ENCODE data around the gene RAC2.

The RAC2 gene

DNA sequence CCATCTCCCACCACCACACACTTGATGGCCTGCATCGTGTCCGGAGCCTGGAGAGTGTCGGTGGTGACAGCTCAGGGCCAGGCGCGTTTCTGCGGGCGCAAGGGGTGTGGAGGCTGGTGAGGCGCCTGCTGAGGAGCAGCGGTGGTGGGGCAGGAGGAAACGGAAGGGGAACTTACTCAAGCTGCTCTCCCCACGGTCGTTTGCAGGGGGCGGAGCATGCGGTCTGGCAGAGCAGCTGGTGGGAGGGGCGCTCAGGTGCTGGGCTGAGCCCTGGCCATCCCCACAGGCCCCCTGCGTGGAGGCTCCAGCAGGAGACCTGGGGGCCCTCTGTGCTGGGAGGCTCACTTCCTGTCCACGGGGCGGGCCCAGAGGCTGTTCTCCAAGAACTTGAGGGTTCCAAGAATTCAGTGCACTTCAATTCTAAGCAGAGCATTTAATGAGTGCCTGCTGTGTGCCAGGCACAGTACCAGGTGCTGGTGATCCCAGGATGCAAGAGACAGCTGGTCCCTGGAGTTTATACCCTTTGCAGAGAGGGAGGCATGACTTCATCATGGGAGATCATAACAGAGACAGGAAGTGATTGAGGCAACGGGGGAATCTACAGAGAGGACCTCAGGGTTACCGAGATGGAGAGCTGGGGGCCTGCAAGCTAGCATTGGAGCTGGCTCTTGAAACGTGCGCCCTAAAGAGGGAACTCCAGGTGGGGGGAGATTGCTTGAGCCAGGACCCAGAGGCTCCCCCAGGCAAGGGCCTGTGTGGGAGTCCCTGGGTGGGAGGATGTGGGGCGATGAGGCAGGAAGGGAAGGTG is at the start of gene RAC2:
Gene RAC2, minus strand, starts transcription at position 156 of the 808 bp plus-strand sequence. Its CDS starts 121 bp downstream, at position 35.
- DNase-seq (ENCODE audit: low spot score): peak; percentile 76

DNA sequence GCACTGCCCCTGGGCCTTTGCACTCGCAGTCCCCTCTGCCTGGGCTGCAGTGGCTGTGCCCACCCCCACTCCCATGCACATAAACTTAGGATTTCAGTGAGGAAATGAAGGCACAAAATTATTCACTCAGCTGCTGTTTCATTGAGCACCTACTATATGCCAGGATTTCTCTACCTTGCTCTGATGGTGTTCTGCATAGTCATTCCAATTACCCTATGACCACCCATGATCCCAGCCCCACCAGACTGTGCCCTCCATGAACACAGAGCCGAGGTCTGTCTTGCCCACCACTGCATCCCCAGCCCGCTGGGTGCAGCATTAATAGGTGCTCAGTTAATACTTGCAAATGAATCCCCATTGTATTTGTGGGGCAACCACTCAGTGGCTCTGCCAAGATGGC is 49.1 kb upstream of the RAC2 start:
- DNase-seq (ENCODE audit: low spot score): no peak

DNA sequence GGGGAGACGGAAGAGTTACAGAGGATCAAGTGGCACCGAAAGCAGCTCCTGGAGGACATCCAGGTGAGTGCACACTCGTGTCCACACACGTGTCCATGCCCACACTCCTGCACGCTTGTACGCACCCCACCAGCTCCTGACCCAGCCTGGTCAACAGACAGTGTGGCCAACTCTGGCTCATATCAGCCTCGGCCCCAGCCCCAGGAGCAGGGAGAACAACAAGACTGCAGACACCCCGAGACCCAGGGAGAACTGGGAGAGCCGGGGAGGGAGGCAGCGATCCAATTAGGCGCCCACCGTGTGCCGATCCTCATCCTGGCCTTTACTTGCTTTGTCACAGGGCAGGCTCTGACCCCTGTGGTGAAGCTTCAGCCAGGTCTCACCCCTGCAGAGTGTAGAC is 48.6 kb upstream of the RAC2 start:
- DNase-seq (ENCODE audit: low spot score): no peak

DNA sequence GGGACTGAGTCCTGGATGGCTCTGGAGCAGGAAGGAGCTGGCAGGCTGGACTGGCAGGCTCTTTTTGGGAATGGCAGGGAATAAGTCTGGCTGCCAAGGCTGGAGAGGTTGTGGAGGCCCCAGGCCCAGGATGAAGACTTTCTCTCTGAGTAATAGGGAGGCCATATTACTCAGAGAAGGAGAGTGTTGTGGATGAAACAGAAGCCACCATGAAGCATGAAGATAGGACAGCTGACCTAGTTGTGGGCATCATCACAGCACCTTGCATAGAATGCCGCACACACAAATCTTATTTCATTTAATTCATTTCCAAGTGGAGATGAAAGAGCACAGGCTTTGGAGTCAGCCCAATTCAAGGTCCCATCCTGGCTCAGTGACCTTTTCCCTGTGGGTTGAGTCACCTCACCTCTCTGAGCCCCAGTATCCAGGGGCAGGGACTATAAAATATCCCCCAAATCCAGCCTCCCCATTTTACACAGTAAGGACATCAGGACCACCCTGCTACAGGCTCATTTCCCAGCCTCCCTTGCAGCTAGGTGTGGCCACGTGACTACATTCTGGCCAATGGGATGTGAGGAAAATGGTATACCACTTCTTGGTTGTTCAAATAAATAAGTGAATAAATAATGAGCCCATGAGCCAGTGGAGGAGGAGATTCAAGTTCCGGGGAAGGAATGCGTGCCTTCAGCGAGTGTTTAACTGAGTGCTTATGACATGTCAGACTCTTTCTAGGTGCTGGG is 47.7 kb upstream of the RAC2 start:
- no peak for DNase-seq (ENCODE audit: low spot score)

DNA sequence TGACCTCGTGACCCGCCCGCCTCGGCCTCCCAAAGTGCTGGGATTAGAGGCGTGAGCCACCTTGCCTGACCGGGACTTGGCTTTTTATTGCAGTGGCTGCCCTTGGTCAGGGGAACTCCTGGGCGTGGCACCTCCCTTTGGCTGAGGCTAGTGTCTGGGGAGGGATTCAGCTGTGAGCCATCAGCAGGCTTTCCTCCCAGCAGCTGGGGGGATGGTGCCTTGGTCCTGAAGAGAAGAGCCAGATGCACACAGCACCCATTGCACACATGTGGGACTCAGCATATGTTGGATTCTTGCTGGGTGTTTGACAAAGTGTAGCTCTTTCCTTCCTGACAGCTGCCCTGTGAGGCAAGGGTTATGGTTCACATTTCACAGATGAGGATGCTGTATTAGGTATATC is 46.7 kb upstream of the RAC2 start:
- no peak for DNase-seq (ENCODE audit: low spot score)

DNA sequence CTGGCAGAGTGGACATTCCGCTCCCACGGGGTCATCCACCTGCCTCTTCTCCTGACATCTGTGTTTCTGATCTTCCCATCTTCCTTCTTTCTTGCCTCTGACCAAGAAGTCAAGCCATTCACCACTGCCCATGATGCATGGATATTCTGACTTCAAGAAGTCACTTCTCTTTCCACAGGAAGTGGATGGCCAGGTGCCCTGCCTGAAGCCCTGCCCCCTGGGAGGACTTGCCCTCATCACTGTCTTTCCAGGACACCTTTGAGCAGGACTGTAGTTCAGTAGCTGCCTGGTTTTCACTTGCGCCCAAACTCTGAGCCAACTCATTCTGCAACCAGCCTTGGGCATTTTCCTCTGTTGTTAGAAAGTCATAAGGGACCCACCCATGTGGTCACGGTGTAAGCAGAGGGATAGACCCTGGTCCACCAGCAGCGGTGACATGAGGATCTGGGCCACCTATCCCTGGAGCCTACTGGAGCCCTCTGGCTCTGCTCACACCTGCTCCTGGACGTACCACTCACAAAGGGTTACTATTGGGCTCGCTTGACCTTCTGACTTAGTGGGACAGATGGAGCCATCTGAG is 45.2 kb upstream of the RAC2 start:
- DNase-seq (ENCODE audit: low spot score): no peak

DNA sequence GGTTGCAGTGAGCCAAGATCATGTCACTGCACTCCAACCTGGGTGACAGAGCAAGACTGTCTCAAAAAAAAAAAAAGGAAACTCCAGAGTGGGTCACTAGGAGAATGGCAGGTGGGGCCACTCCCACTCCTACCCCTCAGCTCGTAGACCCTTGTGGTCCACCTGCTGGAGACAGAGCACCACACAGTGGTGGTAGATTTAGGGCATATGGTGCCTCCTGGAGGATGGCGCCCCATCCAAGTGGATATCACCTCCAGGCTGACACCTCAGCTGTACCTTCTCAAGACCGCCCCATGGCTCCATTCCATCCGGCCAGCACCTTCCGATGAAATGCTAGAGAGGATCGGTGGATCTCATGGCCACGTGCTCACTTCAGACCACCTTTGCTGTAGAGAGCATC is 44.5 kb upstream of the RAC2 start:
- no peak for DNase-seq (ENCODE audit: low spot score)

DNA sequence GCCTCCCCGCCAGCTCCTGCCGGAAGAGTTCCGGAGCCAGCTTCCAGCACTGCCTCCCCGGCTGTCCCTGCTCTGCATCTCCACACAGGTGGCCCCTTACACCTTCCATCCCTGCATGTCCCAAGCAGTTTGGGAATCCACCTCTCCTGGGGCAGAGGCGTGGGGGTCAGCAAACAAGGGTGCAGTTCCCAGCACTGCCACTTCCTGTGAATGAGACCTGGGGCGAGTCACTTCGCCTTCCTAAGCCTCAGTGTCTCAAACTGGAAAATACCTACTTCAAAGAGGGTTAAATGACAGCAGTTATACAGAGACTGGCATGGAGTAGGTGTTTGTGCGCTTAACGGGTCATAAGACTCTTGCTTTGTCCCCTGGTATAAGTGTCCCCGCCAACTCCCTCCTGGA is 43.5 kb upstream of the RAC2 start:
- DNase-seq (ENCODE audit: low spot score): no peak

DNA sequence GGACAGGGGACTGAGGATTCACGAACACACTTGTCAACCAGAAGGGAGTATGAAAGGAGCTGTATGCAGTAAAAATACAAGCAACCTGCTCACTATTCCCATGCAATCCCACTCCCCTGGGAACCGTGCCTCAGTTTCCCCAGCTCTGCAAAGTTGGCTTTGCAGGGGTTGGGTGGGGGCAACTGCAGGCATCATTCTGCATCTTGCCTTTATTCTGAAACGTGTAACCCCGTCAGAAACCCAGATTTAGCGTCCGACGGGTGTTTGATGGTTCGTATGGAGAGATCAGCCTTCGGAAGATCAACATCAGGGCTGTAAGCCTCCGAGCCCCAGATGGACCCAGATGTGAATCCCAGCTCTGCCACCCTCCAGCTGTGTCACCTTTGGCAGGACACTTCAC is 41.9 kb upstream of the RAC2 start:
- no peak for DNase-seq (ENCODE audit: low spot score)

DNA sequence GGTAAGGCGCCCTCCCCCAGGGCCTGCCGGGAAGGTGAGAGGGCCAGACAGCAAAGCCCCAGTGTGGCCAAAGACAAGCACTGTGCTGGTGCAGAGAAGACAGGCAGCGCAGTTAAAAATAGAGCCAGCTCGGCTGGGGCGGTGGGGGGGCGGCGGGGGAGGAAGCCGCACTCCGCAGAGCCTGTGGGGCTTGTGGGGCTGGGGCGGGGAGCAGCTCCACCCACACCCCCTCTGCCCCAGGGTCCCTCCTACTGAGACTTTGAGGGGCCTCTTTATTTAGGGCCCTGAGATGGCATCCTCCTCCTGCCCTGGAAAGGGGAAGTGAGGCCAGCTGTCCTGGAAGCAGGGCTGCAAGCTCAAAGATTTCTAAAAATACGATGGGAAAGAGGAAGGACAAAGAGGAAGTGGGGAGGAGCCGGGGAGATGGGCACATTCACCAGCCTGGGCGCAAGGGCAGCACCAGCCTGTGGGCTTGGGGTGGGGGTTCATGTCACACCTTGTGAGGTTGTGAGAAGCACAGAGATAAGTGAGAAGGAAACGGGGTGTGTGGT is 40.8 kb upstream of the RAC2 start:
- no peak for DNase-seq (ENCODE audit: low spot score)

DNA sequence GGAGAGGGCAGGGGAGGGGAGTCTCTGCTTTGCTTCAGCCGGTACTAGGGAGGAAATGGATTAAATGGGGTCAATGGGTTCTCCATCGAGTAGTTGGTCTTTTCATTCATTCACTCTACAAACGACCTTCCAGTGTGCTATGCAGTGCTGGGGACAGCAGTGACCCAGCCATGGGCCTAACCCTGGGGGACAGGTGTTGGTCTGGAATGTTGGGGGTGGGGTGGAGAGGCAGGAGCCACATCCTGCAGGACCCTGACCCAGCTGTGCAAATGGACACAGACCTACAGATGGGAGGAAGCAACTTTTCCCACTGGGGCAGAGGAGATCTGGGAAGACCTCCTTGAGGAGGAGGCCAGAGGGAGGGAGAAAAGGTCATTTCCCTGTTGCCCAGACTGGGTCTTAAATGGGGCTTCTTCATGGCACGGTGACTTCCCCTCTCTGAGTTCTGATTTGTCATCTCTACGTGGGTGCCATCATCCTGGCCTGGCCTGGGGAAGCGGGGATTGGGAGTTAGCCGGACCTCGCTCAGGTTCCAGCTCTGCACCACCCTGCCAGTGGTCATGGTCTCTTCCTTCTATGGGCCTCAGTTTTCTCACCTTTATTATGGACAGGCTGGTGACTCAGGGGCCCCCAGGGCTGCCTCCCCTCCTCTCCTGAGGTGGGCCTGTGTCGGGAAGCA is 40.2 kb upstream of the RAC2 start:
- DNase-seq (ENCODE audit: low spot score): no peak

DNA sequence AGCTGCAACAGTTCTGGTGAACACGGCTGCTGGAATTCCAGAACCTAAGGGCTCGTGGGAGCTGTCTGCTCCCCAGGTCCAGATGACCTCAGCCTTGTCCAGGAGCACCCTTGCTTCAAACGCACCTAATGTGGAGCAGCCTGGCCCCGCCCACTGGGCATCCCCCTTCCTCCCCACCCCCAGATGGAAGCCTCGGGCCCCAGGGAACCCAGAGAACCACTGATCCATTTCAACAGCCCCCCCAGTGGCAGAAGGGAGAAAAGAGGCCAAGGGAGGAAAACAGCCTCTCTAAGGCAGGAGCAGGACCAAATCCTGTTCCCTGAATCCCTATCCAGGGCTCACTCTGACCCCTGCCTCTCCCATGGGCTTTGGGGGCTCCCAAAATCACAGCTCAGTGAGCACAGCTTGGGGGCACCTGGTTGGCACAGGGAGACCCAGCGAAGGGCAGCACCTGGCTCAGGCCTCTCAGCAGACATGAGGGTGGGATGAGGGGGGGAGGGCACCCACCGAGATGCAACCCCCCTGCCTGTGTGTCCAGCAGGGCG is 39.4 kb upstream of the RAC2 start:
- peak; percentile 76 for DNase-seq (ENCODE audit: low spot score)

DNA sequence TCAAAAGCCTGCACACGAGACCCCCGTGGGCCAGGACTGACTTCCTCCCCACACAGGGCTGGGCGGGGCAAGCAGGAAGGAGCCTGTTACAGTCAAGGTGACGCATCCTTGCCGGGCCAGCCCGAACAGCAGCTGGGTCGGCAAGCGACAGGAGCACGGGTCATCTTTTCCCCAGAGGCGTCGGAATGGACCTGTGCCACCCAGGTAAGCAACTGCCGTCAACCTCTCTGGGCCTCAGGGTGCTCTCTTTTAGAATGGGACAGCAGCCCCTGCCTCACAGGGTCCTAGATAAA is 38.3 kb upstream of the RAC2 start, which contains the start of gene CYTH4:
Gene CYTH4, plus strand, starts transcription at position 124 of the 293 bp plus-strand sequence. Its CDS starts 62 bp downstream, at position 186.
- DNase-seq (ENCODE audit: low spot score): no peak

DNA sequence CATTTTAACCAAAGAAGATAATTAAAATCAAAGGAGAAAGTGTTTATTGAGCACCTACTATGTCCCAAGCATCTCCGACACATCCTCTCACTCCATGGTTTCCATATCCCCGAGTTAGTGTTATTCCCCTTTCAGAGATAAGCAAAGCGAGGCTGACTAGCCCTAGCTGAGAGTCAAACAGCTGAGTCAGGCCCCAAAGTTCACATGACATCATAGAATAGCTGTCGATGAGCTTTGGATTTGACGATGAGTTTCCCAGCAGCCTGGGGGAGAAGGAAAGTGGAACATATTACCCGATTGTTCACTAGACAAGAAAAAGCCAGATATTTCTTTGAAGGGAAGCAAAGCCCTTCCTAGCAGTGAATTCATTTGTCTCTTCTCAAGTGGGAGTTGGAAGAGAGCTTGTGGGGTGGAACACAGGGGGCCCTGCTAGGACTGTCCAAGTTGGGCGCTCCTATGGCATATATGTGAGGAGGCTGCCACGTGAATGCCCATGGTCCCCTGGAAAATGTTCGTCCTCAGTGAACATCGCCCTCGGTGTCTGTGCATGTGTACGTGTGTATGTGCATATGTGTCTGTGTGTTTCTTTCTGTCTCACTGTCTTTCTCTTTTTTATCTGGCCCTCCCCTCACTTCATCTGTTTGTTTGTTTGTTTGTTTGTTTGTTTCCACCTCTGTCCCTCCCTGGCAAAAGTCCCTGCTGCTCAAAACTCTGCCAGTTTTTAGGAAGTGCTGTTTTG is 37.7 kb upstream of the RAC2 start:
- DNase-seq (ENCODE audit: low spot score): no peak

DNA sequence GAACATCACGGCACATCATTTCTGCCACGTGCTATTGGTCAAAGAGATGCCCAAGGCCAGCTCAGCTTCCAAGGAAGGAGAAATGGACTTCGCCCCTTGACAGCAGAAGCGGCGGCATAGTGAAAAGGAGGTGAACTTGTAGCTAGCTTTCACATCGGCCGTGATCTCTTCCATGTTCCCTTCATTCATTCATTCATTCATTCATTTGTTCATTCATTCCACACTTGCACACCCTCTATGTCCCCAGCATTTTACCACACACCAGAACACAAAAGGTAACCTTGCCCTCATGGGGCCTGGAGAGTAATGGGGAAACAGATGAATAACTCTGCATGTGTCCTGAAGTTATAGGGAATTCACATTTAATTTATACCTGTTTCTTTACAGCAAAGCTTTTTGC is 37.1 kb upstream of the RAC2 start:
- DNase-seq (ENCODE audit: low spot score): no peak

DNA sequence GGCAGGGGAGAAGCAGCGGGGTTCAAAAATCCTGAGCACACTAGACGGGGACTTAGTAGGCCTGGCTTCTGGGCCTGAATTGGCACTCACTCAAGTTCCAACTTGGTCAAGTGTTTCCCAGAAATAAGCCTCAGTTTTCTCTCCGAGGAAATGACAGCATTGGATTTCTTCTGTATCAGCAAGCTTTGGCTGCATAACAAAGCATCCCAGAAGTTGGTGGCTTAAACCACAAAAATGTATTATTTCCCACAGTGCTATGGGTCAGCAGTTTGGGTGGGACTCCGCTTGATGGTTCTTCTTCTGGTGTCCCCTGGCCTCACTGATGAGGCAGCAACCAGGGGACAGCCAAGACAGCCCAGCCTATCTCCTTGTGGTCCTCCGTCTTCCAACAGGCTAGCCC is 36.6 kb upstream of the RAC2 start:
- DNase-seq (ENCODE audit: low spot score): no peak

DNA sequence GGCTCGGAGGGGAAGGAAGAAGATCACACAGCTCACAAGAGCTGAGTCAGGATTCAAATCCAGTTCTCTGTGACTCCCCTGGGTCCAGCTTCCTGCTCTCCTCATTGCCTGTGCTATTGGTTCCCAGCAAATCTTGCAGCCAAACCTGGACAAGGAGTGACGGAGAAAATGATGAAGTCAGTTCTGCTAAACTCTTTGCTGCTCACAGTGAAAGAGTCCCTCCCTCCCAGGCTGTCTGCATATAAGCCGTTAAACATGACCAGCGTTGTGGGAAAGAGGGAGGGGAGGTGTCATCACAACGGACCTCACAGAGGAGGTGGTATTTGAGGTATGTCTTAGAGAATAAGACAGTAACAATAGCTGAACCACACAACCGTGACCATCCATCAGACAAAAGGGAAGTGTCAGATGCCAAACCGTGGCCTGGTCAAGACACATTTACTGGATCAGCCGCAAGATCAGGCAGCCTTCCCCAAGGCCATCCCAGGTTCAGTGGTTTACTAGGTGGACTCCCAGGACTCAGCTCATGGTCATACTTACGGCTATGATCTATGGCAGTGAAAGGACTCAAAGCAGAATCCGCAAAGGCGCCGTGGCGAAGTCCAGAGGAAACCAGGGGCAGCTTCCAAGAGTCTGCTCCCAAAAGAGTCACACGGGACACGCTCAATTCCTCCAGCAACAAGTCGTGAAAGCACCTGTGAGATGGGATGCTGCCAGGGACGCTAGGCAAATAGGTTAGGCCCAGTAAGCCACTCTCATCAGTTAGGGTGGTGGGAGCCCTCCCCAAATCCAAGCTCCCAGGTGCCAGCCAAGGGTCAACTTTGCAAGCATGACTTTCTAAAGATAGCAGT is 35.5 kb upstream of the RAC2 start:
- no peak for DNase-seq (ENCODE audit: low spot score)

DNA sequence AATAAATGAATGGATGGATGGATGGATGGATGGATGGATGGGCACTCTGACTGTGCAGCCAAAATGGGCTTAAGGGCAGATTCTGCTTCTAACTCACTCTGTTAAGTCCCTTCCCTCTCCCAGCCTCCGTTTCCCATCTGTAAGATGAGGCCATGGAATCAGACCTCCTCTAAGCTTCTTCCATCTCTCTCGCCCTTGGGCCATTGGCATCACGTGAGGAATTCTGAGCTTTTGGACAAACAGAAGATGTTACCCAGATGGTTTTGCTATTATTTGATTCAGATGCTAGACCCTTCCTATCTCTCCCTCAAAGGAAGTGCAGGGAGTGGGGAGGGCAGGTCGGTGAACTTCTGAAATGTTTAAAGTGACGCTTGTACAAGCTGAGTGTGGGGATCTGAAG is 34.2 kb upstream of the RAC2 start:
- DNase-seq (ENCODE audit: low spot score): no peak

DNA sequence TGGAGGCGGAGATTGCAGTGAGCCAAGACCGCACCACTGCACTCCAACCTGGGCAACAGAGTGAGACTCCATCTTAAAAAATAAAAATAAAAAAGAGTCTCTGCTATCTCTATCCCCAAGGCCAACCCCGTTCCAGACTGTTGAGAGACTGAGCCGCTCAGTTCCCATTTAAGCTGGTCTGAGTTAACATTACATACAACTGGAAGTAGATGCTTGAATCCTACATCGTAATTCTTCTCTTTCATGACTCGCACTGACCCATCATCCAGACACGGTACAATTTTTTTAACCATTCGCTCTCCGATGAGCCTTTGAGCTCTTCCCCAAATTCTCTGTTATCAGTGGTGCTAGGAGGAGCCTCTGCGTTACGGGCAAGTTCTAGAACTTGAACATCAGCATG is 33.3 kb upstream of the RAC2 start:
- no peak for DNase-seq (ENCODE audit: low spot score)

DNA sequence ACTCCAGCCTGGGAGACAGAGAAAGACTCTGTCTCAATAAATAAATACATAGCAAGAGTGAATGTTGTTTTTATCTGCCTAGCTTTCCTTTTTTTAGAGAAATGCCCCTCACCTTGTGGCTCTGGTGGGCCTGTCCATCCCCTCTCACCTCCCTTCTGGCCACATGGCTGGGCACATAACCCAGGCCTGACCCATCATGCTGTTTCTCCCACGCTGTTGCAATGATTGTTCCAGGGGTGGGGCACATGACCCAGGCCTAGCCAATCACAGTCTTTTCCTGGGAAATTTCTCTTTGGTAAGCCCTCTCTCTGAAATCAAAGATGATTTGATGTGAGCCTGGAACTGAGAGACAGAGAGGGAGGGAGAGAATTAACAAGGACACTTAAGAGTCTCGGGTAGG is 32.7 kb upstream of the RAC2 start:
- DNase-seq (ENCODE audit: low spot score): no peak

DNA sequence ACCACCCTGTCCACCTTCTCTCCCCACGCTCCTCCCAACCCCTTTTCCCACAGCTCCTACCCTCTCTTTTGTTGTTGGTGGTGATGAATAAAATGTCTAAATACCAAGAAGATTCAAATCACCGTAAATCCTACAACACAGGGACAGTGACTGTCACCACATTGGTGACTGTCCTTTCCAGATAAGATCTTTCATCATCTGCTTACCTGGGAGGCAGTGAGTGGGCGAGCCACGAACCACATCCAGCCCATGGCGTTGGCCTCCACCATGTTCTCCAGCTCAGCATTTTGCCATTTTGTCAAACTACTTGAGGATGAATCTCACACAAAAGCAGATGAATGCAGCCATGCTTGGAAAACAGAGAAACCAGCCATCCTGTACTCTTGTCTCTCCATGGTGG is 31.6 kb upstream of the RAC2 start:
- no peak for DNase-seq (ENCODE audit: low spot score)

All from iPS-NIHi11 (cell line).